B cell (primary cell): ENCODE measurements around the gene TSHZ3.

Experiments
- CTCF ChIP-seq: fragments of 200-600 bp; IDR thresholded peaks from one replicate; pipeline ENCODE4 v1.8.0; 2022; ENCODE audit warnings: antibody characterized with exemption, mild to moderate bottlenecking
- EZH2 ChIP-seq: IDR thresholded peaks from 2 replicates; pipeline ENCODE4 v1.6.1; 2012; ENCODE audit warnings: borderline replicate concordance, low read depth, mild to moderate bottlenecking, moderate library complexity, low read length; ENCODE audit not compliant: insufficient read depth, poor library complexity, severe bottlenecking

- TF ChIP-seq CTCF = no peak
- TF ChIP-seq EZH2 = no peak
These were observed 72.4 kb downstream of the TSHZ3 start for GRCh38 chr19:31276831-31277230.
